GM10266 (cell line): ENCODE results near the gene PTDSS2.

Experiments used
- DNase-seq: peaks from one replicate; pipeline ENCODE4 v3.0.0; 2012; ENCODE audit errors: extremely low spot score
- TF ChIP-seq, protein P1 (sequence below): IDR thresholded peaks from 2 replicates; pipeline ENCODE4 v1.5.1; 2012; ENCODE audit warnings: mild to moderate bottlenecking, low read depth; ENCODE audit not compliant: control insufficient read depth, insufficient read depth; ENCODE audit errors: missing control alignments

Gene PTDSS2

DNA sequence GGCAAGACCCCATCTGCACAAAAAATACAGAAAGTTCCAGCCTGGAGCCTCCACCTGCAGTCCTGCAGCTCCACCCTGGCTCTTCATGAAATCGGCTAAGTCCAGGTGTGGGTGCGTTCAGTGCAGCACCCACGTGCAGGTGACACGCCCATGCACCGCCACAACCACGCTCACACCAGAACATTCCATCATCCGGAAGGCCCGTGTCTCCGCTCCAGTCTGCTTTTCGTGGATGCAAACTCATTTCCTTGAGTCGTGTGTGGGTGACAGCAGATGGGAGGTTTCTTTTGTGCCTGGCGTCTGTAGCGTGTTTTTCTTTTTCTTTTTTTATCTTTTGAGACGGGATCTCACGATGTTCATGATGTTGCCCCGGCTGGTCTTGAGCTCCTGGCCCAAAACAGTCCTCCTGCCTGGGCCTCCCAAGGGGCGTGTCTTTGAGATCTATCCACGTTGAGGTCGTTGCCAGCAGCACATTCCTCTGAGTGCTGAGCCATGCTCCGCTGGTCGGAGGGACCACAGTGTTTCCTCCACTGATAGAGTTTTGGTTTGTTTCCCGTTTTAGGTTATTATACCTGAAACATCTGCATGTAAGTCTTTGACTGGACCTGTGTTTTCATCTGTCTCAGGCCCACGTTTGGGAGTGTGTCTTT is 7.2 kb downstream of the PTDSS2 start:
- TF ChIP-seq, protein P1, sequence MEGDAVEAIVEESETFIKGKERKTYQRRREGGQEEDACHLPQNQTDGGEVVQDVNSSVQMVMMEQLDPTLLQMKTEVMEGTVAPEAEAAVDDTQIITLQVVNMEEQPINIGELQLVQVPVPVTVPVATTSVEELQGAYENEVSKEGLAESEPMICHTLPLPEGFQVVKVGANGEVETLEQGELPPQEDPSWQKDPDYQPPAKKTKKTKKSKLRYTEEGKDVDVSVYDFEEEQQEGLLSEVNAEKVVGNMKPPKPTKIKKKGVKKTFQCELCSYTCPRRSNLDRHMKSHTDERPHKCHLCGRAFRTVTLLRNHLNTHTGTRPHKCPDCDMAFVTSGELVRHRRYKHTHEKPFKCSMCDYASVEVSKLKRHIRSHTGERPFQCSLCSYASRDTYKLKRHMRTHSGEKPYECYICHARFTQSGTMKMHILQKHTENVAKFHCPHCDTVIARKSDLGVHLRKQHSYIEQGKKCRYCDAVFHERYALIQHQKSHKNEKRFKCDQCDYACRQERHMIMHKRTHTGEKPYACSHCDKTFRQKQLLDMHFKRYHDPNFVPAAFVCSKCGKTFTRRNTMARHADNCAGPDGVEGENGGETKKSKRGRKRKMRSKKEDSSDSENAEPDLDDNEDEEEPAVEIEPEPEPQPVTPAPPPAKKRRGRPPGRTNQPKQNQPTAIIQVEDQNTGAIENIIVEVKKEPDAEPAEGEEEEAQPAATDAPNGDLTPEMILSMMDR, result no peak

DNA sequence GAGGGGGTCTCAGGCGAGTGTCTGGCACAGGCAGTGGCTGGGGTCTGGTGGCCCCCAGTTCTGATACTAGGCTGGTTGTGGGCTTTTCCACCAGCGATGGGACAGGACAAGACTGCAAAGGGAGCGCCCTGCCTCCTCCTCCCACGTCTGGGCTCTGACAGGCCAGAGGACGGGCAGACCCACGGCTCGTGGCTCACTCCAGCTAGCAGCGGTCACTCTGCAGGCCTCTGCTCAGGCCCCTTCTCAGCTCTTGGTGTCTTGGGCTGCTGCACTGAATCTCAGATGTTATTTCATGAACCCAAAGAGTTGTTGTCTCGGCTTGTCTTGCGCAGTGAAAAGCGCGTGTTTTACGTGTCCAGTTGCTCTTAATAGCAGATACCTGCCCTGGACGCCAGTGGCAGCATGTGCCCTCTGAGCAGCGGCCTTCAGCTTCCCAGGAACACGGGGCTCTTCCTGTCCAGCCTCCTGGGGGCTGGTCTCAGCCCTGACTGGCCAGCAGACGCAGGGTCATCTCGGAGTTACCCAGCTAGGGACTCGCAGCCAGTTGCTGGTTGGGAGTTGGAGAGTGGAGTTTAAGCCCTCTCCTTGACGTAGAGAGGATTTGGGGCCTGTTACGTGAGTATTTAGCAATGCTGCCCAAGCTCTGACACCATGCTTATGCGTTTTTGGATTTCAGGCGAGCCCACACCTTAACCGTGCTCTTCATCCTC is 9.6 kb downstream of the PTDSS2 start:
- TF ChIP-seq, protein P1, result no peak
- no peak for DNase-seq

More for the DNA sequence above, 7.2 kb downstream of the PTDSS2 start:
- no peak for DNase-seq

DNA sequence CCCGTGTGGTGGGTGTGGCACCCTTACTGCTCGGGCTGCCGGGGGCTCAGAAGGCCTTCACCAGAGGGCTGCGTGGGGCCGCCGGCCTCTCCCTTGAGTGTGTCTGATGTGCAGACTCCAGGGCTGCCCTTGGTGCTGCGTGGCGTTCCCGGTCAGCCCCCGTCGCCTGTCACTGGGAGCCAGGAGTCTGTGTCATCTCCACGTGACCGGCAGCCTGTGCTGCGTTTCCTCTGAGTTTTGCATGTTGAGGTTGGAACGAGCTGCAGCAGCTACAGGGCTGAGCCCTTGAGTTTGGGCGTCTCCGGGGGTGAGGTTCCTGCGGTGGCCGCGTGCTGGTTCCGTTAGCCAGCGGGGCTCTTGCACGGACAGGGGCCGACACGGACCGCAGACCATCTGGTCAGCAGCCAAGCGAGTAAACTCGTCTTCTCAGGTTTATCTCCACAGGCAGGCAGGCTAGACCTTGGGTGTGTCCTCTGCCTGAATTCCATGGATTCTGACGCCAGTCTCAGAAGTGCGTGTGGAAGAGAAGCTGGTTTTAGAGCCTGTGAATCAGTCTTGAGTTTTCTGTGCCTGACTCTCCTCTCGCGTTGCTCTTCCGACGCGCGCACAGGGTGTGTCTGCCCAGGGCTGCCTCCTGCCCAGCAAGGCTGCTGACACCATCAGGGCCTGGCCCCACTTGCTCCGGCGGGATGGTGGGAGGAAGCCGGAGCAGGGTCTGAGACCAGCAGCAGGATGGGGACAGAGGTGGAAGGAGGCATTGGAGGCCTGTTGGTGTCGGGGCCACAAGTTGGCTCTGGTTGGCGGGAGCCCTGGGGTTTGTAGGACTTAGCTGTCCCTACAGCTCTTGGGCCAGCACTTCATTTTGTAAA is 10.5 kb downstream of the PTDSS2 start:
- DNase-seq, result no peak
- TF ChIP-seq, protein P1, result no peak

DNA sequence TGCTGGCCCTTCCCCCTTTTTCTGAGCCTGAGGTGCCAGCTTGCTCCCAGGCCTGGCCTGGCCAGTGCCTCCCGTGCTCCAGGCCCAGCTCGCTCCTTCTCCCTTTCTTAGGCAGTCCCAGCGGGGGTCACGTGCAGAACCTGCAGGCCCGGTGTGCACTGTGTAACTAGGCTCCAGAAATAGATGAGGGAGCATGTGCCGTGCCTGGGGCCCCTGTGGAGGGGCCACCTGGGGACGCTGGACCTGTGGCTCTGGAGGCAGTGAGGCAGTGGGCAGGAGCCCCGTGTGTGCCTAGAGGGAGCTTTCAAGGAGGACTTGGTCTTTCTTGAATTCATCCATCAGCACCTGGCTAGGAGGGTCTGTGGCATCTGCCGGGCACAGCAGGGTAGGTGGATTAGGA is 11.5 kb downstream of the PTDSS2 start:
- DNase-seq, result no peak
- TF ChIP-seq, protein P1, result no peak

DNA sequence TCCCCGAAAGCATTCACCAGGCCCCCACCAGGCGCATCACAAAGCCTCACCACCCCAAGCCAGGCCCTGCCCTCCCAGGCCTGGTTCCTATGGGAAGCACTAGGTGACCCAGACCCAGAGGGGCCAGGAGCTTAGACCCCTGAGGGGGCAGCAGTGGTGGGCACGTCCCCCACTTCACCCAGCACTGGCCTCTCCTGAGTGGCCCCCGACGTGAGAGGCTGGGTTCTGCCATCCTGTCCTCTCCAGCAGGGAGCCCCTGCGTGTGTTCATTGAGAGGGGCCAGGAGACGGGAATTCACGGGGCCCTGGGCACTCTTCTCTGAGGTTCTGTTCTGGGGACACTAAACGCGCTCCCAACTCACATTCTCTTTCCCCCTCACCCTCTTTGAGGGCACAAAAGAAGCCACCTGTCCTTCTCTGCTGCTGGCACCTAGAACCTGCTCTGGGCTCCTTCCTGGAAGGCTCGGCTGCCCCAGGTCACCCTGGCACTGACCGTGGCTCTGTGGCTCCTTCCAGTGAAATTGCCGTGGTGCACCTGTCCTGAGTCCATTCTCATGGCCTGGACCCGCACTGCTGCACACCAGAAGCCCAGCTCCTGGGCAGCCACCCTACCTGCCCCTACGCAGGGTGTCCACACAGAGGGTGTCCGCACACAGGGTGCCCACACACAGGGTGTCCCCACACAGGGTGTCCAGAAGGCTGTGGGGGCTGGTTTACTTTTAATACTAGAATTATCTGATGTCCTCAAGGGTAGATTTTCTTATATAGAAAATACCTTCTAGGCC is 12.2 kb downstream of the PTDSS2 start:
- TF ChIP-seq, protein P1, result no peak
- DNase-seq, result no peak

DNA sequence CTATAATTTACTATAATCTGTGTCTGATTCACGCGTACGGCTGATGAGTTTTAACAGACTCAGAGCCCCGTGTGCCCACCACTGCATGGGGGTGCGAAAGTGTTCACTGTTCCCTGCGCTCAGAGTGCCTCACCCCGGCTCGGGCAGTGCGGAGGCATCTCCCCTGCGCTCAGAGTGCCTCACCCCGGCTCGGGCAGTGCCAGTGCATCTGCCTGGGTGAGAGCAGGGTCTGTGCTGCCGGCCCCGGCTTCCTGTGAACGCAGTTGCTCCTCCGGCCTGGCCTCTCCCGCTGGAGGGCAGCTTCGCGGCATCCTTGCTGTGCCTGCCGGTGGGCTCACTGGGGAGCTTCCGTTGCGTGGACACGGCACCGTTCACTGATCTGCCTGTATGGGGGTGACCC is 14.2 kb downstream of the PTDSS2 start:
- TF ChIP-seq, protein P1, result no peak
- no peak for DNase-seq
